ENCODE results near the gene MYBBP1A.

DNA sequence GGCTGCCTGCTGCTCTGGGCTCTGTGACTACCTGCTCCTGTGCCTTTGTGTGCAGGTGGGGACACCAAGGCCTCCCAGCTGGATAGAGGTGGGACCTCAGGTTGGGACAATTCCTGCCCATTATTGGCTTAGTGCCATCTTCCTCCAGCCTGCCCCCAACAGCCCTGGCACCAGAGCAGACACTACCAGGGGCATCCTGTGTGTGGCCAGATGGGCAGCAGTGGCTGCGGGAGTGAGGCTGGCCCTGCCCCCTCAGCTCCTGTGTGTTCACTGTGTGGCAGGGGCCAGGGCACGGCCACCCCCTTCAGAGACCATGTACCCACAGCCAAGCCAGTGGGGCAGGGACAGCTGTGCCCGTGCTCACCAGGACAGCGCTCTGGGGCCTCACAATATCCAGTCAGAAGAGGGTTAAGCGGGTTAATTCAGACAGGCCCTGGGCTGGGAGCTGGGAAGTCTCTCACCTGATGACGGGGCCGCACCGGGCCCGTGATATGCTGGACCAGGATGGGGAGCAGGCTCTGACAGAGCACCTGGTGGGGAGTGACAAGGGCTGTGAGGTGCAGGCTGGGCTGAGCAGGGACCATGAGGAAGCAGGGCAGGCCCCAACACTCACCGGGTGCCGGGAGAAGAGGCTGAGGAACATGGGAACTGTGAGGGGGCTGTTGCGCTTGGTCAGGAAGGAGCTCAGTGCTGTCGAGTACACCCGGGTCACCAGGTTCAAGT, 13.0 kb downstream of the MYBBP1A start:
- TF ChIP-seq TAF1 (IDR thresholded peaks at IDR 0.05; ENCODE audit: low read depth, low read length) (no peak), POLR2A (IDR thresholded peaks at IDR 0.05; ENCODE audit: low read depth, low read length) (no peak), POLR2AphosphoS5 (IDR thresholded peaks at IDR 0.05; ENCODE audit: low read depth, low read length) (no peak)
